Urothelium cell line (cell line): ENCODE measurements around the gene INAVA.
"Not testable (repeated sequence)": the region's sequence is repeated elsewhere in the genome, so short reads cannot be mapped to it uniquely, and the experiment has no call there.

Experiments used
- DNase-seq: peaks from one replicate; pipeline ENCODE4 v3.0.0; 2011; ENCODE audit warnings: low spot score, mixed read lengths
- FAIRE-seq: peaks from 2 replicates; lab custom pipeline; 2011; peaks lifted over from hg19 to GRCh38; lab: Jason Lieb, UNC

The INAVA gene

DNA sequence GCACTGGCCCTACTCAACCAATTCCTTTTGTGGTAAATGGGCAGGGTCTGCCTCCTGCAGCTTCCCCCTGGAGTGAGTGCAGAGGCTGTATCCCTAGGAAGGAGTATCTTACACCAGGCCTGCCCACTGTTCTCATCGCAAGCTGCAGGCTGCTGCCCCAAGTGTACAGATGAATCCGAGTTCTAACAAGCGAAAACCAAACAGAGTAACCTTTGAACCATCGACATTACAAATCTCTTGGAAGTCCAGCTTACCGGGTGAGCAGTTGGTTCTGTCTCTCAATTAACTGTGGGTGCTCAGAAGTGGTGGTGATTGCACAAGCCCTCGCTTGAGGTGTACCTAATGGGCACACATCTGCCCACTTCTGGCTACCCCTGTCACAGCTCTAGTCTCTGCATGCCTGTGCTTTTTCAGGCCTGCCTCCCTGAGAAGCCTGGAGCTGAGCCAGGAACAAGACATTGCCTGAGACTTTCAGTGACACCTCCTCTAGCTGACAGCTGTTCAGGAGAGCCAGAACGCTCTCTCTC, 22.7 kb downstream of the INAVA start:
- no peak for FAIRE-seq
- no peak for DNase-seq

DNA sequence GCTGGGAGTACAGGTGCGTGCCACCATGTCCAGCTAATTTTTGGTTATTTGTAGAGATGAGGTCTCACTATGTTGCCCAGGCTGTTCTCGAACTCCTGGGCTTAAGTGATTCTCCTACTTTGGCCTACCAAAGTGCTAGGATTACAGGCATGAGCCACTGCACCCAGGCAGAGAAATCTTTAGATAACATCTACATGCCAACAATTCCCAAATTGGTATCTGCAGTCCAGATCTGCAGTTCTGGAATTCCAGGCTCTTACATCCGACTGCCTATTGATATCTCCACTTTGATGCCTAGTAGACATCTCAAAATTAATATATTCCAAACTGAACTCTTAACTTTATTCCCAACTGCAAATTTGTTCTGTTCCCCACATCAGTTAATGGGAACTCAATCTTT, 23.3 kb downstream of the INAVA start:
- no peak for FAIRE-seq
- no peak for DNase-seq

DNA sequence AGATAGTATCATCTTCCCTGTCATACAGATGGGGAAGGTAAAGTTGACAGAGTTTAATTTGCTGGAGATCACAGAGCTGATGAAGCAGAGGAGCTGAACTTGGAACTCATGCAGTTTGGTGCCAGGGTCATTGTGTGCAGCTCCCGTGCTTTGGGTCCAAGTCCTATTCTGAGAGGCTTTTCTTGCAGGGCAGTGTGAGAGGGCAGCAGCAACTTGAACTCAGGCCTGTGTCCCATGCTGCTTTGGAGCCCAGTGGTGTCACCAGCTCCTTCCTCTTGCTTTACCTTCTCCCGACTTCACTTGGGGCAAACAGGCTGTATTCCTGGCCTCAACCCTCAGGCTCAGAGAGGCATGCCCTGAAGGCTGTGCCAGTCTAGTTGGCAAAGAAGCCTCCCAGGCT, 24.7 kb downstream of the INAVA start:
- FAIRE-seq = no peak
- DNase-seq = no peak

DNA sequence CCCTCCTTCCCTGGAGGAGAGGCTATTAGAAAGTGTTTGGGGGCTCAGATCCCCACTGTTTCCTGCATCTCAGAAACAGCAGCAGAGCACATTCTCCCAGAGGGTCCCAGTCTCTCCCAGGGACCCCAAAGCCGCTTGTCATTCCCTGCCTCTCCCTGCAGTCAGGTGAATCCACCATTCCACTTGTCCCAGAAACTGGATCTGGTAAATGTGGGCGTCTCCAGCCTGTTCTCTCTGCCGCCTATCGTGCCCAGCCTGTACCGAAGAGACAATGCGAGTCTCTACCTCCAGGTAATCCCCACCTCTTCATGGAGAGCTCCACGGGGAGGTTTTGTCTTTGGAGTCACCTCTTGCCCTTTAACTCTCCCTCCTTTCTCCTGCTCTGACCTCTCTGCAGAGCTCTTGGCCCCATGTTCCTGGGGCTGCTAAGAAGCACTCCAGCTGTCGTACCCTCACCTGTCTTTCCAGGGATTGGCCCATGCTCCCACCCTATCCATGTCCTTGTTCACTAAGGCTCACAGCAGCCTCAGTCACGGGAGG, 26.9 kb downstream of the INAVA start:
- DNase-seq (no peak), FAIRE-seq (no peak)

DNA sequence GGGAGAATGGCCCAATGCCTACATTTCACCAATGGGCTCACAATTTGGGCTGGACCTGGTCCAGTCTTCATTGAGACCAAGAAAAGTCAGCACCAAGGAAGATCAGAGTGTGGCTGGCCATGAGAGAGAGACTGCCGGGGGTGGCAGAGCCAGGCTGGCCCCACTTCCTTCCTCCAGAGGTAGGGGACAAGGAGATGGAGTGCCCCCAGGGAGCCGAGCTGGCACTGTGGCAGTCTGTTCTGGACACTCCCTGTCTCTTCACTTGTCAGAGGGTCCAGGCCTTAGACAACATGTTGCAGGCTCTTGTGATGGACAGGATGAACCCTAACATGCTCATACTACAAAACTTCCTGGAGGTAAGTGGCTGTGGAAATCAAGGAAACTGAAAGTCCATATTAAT, 27.7 kb downstream of the INAVA start:
- FAIRE-seq = no peak

DNA sequence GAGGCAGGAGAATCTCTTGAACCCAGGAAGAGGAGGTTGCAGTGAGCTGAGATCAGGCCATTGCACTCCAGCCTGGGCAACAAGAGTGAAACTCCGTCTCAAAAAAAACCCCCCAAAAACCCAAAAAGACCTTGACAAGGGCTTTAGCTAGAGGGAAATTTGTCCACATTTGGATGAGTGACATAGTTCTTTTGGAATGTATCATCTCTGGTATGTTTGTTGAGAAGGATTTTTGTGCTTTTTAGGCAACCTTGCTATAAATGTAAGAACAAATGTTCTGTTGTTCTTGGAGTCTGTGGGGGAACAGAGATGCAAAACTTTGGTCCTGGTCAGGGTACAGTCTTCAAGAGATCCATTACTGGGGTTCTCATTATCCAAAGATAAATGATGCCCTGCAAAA, 28.9 kb downstream of the INAVA start:
- peak; percentile 29 for DNase-seq
- no peak for FAIRE-seq

More for the DNA sequence above, 27.7 kb downstream of the INAVA start:
- DNase-seq = no peak

DNA sequence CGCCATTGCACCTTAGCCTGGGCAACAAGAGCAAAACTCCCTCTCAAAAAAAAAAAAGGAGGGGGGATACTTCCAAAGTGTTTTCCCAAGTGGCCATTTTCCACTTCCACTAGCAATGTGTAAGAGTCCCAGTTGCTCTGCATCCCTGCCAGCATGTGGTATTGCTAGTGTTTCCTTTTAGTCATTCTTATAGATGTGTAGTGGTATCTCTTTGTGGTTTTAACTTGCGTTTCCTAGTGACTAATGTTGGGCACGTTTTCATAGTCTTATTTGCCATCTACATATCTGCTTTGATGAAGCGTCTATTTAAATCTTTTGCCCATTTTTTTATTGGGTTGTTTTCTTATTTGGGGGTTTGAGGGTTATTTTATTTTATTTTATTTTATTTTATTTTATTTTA, 31.1 kb downstream of the INAVA start:
- FAIRE-seq (no peak), DNase-seq (no peak)

DNA sequence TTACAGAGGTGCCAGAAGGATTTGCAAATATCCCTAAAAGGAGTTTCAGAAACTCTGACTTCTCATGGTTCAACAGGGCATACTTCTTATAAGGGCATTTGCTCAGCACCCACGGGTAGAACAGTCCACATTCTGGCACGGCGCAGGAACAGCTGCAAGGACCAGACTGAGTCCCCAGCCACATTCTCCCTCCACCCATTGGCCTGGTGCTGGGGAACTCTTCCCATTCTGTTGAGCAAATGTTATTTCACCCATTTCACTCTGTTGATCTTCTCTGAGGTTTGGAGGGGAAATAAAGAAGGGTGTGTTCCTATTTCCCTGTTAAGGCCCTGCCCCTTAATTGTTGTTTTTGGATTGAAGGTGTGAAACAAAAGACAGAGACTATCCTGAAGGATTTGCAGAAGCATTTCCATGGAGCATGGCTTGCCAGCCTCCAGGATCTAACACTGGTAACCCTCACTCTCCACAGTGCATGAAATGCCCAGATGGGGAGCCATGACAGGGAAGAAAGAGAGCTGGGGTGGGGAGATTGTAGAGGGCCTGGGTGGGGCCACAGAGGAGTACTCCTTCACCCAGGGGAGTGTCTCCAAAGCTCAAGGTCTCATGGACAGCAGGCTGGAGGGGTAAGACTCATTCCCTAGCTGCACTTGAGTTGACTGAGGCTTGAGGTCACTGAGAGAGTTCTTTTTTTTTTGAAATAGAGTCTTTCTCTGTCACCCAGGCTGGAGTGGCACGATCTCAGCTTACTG, 35.0 kb downstream of the INAVA start:
- DNase-seq = no peak
- FAIRE-seq = no peak

DNA sequence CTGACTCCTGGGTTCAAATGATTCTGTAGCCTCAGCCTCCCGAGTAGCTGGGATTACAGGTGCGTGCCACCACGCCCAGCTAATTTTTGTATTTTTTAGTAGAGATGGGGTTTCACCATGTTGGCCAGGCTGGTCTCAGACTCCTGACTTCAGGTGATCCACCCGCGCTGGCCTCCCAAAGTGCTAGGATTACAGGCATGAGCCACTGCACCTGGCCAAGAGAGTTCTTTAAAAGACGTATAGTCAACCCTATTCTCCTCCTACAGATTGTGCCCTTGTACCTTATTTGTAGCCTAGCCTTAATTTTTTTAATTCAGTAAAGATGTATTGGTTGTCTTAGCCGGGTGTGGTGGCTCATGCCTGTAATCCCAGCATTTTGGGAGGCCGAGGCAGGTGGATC, 35.6 kb downstream of the INAVA start:
- FAIRE-seq, DNase-seq: not testable (repeated sequence)

DNA sequence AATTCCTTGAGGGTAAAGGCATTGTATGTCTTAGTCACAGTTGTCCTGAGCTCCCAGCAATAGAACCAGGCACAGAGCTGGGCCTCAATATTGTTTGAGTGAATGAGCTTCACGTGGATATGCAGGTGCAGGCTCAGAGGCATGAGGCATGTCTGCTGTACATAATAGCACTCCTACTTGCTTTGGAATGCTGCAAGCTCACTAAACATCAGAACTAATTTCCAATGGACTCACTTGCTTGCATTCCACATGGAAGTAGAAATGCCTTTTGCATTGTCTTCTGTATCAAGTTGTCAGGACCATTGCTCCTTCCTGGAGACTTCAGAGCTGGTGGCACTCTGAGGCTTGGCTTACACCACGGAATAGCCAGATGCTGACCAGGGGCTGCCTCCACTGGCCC, 37.1 kb downstream of the INAVA start:
- DNase-seq (no peak), FAIRE-seq (no peak)

DNA sequence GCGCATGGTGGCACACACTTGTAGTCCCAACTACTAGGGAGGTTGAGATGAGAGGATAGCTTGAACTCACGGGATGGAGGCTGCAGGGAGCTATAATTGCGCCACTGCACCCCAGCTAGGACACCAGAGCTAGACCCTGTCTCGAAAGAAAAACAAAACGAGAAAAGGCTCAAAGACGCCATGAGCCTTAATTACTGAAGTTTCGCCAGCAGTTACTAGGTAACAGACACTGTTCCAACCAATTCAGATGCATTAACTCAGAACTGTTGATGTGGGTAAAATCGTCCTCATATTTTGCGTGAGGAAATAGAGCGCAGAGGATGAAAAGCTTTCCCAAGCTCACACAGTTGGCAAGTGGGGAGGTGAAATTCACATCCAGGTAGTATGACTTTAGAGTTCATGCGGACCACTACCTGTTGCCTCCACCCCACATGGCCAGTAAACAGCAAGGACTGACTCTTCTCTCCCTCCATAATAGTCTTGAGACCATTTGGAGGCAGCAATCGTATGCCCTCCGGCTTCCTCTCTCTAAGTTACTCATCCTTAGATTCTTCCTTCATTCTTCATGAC, 40.1 kb downstream of the INAVA start:
- FAIRE-seq = no peak
- DNase-seq = no peak

DNA sequence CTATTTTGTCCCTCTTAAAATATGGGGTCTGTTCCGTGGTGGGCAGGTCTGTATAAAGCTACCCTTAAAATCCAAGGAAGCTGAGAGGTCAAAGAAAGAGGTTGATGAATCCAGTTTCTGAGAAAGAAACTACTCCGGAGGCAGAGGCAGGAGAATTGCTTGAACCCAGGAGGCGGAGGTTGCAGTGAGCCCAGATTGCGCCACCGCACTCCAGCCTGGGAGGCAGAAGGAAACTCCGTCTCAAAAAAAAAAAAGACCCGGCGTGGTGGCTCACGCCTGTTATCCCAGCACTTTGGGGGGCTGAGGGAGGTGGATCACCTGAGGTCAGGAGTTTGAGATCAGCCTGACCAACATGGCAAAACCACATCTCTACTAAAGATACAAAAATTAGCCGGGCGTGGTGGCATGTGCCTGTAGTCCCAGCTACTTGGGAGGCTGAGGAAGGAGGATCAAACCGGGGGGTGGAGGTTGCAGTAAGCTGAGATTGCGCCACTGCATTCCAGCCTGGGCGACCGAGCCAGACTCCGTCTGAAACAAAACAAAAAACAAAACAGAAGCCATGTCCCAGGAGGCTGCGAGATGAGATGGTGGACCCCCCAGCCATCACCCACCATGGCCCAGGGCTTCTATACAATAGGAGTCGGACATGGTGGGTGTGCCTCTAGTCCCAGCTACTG, 40.7 kb downstream of the INAVA start:
- not testable (repeated sequence) for DNase-seq, FAIRE-seq

DNA sequence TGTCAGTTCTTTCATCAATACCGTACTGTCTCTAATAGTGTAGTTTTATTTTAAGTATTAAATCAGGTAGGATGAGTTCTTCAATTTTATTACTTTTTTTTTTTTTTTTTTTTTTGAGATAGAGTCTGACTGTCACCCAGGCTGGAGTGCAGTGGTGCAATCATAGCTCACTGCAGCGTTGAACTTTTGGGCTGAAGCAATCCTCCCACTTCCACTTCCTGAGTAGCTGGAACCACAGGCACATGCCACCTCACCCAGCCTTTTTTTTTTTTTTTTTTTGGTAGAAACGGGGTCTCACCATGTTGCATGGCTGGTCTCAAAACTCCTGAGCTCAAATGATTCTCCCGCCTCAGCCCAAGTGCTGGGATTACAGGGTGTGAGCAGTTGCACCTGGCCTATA, 44.3 kb downstream of the INAVA start:
- no peak for FAIRE-seq
- no peak for DNase-seq

DNA sequence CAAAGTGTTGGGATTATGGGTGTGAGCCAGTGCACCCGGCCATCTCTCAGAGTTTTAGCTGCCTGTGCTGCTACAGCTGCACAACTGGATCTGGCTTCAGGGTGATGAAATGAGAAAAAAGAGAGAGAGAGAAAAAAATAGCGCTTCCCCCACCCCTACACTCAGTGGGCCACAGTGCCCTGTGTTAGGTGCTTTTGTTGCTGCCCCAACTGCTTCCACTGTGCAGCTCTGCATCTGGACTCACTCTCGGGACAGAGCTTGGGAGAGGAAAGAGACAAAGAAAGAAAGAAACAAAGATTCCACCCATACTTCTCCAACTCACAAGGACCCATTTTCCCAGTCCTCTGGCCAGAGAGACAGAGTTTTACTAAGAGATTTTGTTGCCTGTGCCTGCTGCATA, 50.4 kb downstream of the INAVA start:
- FAIRE-seq = no peak
- DNase-seq = no peak

DNA sequence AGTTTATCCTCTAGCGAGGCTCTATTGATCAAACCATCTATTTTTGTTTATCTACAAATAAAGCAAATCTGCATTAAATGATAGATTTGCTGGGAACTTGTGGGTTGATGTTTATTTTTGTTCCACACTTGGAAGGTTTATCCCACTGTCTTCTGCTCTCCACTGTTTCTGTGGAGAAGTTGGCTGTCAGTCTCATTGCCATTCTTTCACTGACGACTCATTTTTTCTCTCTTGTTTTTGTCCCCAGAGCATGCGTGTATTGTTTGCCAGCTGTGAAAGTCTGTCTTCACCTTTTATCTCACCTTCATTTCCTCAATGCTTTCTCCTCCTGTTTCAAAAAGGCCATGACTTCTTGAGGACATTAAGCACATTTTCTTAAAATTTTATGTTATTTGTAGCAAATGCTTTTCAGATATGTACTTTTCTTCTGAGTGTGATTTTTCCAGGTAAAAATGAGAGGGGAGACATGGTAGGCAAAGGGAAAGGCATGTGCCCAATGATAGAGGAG, 52.4 kb downstream of the INAVA start:
- no peak for DNase-seq
- no peak for FAIRE-seq

DNA sequence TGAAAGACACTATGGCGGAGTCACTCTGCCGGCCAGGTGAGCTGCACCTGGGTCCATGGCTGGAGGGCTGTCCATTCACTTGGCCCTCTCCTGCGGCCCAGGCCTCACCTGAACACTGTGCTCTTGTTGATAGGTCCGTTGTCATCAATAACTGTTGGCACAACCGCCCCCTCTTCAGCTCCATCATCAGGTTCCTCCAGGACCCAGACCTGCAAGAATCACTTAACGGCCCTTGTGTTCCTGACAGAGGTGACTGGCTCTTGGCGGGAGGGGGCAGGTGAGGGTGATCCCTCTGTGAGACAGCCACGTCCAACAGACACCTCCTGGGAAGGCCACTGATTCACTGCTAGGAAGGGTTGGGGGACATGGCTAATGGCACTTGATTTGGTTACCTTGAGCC, 54.9 kb downstream of the INAVA start:
- no peak for DNase-seq
- no peak for FAIRE-seq

DNA sequence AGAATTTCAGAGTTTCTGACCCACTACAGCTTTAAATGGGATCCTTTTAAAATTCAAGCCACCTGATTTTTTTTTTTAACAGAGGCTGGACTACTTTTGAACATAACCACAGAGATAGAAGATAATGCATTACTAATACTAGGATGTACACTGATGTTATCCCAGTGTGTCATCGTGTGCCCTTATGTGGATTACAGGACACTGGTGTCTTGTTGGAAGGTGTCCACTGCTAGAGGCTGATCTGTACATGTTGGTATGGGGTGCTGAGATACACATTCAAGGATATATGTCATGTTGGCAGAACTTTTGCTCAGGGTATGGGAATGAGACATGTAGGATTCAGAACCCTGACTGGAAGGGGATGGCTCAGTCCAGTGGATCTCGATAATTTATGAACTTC, 56.3 kb downstream of the INAVA start:
- no peak for DNase-seq
- FAIRE-seq = no peak

DNA sequence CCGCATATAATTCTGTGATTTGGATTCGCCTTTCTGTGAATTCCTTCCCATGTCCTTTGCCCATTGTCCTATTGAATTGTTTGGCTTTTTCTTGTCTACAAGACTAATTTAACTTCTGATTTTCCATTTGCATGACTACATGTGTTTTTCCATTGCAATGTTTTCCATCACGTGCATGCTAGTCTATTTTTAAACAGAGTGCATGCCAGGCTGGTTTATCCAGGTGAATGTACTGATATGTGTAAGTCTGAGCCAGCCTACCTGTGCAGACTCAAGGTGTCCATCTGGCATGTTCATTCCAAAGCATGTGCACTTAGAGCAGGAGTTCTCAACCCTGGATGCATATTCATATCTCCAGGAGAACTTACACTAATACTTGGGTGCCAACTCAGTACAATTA, 59.7 kb downstream of the INAVA start:
- DNase-seq (no peak), FAIRE-seq (no peak)

DNA sequence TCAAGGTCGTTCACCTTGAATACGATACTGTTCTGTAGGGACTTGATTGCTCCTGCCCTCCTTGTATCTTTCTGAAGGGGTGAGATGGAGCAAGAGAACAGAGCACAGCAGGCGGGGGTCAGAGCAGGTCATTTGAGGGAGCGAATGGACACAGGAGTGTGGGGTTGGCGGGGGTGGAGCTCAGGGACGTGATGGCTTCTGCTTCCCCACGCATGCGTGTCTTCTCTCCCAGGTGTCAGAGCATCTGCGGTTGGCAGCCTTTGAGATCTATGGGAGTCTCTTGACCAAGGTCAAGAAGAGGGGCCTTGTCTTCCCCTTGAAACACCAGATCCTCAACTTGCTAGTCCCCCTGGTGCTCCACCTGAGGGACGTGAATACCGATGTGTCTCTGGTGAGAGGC, 63.9 kb downstream of the INAVA start:
- FAIRE-seq (no peak), DNase-seq (no peak)

DNA sequence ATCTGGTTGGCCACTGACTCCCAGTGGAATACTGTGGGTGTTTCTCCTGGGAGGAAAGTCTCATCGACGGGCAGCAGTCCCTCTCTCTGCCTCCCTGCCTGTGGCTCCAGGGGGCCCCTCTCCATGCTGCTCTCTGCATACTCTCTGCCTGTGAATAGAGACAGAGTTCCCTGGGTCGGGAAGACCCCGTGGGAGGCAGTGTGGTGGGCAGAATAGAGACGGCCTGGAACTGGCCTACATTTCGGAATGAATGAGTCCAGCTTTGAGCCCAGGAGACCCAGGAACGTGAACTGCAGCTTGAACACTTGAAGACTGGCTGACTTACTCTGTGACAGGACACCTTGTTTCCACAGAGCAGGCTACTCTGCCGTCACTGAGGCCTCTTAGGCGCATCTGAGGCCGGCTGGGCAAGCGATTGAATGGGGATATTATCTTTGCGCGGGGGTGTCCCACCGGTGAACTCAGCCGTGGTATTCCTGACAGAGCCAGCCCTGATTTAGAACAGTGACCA, 64.8 kb downstream of the INAVA start:
- DNase-seq (no peak), FAIRE-seq (no peak)

DNA sequence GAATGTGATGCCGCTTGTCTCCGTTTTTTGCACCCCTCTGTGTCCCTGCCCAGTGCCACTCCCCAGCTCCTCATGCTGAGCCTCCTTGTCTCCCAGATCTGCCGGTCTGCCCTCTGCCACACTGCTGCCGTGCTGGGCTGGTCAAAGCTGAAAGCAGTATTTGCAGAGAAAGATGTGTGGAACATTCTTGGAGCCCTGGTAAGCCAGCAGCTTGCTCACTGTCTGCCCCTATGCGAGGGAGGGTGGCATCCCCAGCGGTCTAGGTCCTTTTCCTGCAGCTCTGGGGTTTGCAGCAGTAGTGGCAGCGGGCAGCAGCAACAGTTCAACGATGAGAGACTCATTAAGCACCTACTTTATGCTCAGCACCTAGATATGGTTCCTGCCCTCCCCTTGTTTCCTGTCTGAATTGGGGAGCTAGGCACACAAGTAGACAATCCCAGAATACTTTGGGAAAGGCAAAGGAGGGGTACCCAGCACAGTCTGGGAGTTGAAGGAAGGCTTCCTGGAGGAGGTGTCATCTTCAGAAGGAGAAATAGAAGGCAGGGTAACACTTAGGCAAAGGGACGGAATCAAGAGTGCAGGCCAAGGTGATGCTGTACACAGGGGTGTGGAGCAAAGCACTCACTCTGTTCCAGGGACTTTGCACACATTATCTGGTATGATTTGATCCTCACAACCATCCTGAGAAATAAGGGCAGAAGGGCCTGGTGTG, 65.7 kb downstream of the INAVA start:
- FAIRE-seq = no peak

More for the DNA sequence above, 65.7 kb downstream of the INAVA start:
- DNase-seq = no peak
